RWPE1 (cell line): Measurements from ENCODE around the gene ZNF431.
"Not testable (repeated sequence)": the region's sequence is repeated elsewhere in the genome, so short reads cannot be mapped to it uniquely, and the experiment has no call there.

Experiments
- CTCF ChIA-PET: fragments of 350-600 bp; sonication (Branson Sonifier 250); formaldehyde crosslinking; extraction: SDS; loops from one replicate; lab custom pipeline; 2021; lab: Yijun Ruan, JAX
- POLR2A ChIA-PET: fragments of 400-600 bp; formaldehyde crosslinking; extraction: SDS; loops from one replicate; lab custom pipeline; 2020; ENCODE audit warnings: antibody characterized with exemption; ENCODE audit not compliant: low non-redundant PET; lab: Yijun Ruan, JAX
- DNase-seq: peaks from one replicate; pipeline ENCODE4 v3.0.0; 2012; ENCODE audit warnings: low spot score
- H3K27ac ChIP-seq: fragments of 450-650 bp; 2 replicates; pipeline ENCODE4 v1.5.1; 2017
- CTCF ChIP-seq: fragments of 450-650 bp; conservative IDR thresholded peaks from 2 replicates; pipeline ENCODE4 v1.5.1; 2017; ENCODE audit warnings: low read depth, mild to moderate bottlenecking

Gene ZNF431

GRCh38 chr19:21221693-21222092 lies 79.9 kb downstream of the ZNF431 start:
- ChIA-PET CTCF (no interaction called here), POLR2A (no interaction called here)
- DNase-seq: no peak
- H3K27ac ChIP-seq: no peak overlapping the region
- no peak for TF ChIP-seq CTCF

GRCh38 chr19:21229938-21230337 lies 88.1 kb downstream of the ZNF431 start:
- POLR2A ChIA-PET, DNase-seq, H3K27ac ChIP-seq, CTCF ChIA-PET: not testable (repeated sequence)

GRCh38 chr19:21233691-21234090 lies 91.9 kb downstream of the ZNF431 start:
- no peak overlapping the region for H3K27ac ChIP-seq

GRCh38 chr19:21236751-21237150 lies 94.9 kb downstream of the ZNF431 start:
- CTCF ChIA-PET, POLR2A ChIA-PET, DNase-seq, H3K27ac ChIP-seq: not testable (repeated sequence)

More at GRCh38 chr19:21233691-21234090, 91.9 kb downstream of the ZNF431 start:
- no peak for TF ChIP-seq CTCF
- CTCF ChIA-PET: interaction anchor here (0.6 kb wide), 1 partner anchor 247 kb away, joined by 3 read pairs; no protein-coding TSS in a partner anchor
- POLR2A ChIA-PET: no interaction called here
- DNase-seq: no peak

GRCh38 chr19:21238670-21239069 lies 96.8 kb downstream of the ZNF431 start:
- DNase-seq: no peak
- ChIA-PET POLR2A (no interaction called here), CTCF (no interaction called here)
- TF ChIP-seq CTCF: no peak
- H3K27ac ChIP-seq: no peak overlapping the region
